Measurements from ENCODE around the gene GPR160. TPM values are rescaled to one million over a fixed set of nuclear protein-coding genes. Genes with fewer than 3 reads are reported as not detected.

GPR160 gene
- total RNA-seq, 1 donor from 2014 or later, result 14.6 TPM

- peaks cover 2% of the 10 kb centered on the region for H3K27me3 Mint-ChIP-seq (ENCODE audit: unreplicated experiment)
- peaks cover 5% of the 10 kb centered on the region for H3K36me3 Mint-ChIP-seq (ENCODE audit: low read depth, unreplicated experiment)
- no peak for TF ChIP-seq CTCF (IDR thresholded peaks at IDR 0.05; ENCODE audit: unreplicated experiment)
- H3K4me3 Mint-ChIP-seq (ENCODE audit: unreplicated experiment), result no peak overlapping the region
- H3K9me3 Mint-ChIP-seq (ENCODE audit: unreplicated experiment), result no peaks in the 10 kb centered on the region
- DNase-seq (ENCODE audit: low spot score), result no peak
- no peak overlapping the region for H3K27ac Mint-ChIP-seq (ENCODE audit: unreplicated experiment)
- H3K4me1 Mint-ChIP-seq (ENCODE audit: unreplicated experiment), result no peaks in the 10 kb centered on the region
Observed at GRCh38 chr3:170077361-170077760, 39.6 kb downstream of the GPR160 start.

- Mint-ChIP-seq H3K4me3 (ENCODE audit: unreplicated experiment) (no peak overlapping the region), H3K4me1 (ENCODE audit: unreplicated experiment) (no peaks in the 10 kb centered on the region), H3K27me3 (ENCODE audit: unreplicated experiment) (peaks cover 5% of the 10 kb centered on the region), H3K9me3 (ENCODE audit: unreplicated experiment) (no peaks in the 10 kb centered on the region), H3K27ac (ENCODE audit: unreplicated experiment) (no peak overlapping the region), H3K36me3 (ENCODE audit: low read depth, unreplicated experiment) (peaks cover 9% of the 10 kb centered on the region)
- no peak for TF ChIP-seq CTCF (IDR thresholded peaks at IDR 0.05; ENCODE audit: unreplicated experiment)
- no peak for DNase-seq (ENCODE audit: low spot score)
Observed at GRCh38 chr3:170078620-170079281, 41.0 kb downstream of the GPR160 start.

GRCh38 chr3:170079536-170080165 is 41.9 kb downstream of the GPR160 start:
- no peak overlapping the region for H3K27ac Mint-ChIP-seq (ENCODE audit: unreplicated experiment)
- no peak for DNase-seq (ENCODE audit: low spot score)
- H3K9me3 Mint-ChIP-seq (ENCODE audit: unreplicated experiment), result no peaks in the 10 kb centered on the region

GRCh38 chr3:170080605-170081004 is 42.8 kb downstream of the GPR160 start:
- no peak for TF ChIP-seq CTCF (IDR thresholded peaks at IDR 0.05; ENCODE audit: unreplicated experiment)

More at GRCh38 chr3:170079536-170080165, 41.9 kb downstream of the GPR160 start:
- H3K4me1 Mint-ChIP-seq (ENCODE audit: unreplicated experiment), result no peaks in the 10 kb centered on the region
- H3K36me3 Mint-ChIP-seq (ENCODE audit: low read depth, unreplicated experiment), result peaks cover 9% of the 10 kb centered on the region
- no peak for TF ChIP-seq CTCF (IDR thresholded peaks at IDR 0.05; ENCODE audit: unreplicated experiment)
- H3K4me3 Mint-ChIP-seq (ENCODE audit: unreplicated experiment), result no peak overlapping the region
- H3K27me3 Mint-ChIP-seq (ENCODE audit: unreplicated experiment), result peaks cover 5% of the 10 kb centered on the region

GRCh38 chr3:170081079-170081741 is 43.4 kb downstream of the GPR160 start:
- Mint-ChIP-seq H3K27ac (ENCODE audit: unreplicated experiment) (no peak overlapping the region), H3K4me3 (ENCODE audit: unreplicated experiment) (no peak overlapping the region), H3K36me3 (ENCODE audit: low read depth, unreplicated experiment) (peaks cover 12% of the 10 kb centered on the region), H3K4me1 (ENCODE audit: unreplicated experiment) (no peaks in the 10 kb centered on the region), H3K9me3 (ENCODE audit: unreplicated experiment) (no peaks in the 10 kb centered on the region), H3K27me3 (ENCODE audit: unreplicated experiment) (peaks cover 3% of the 10 kb centered on the region)
- TF ChIP-seq CTCF (IDR thresholded peaks at IDR 0.05; ENCODE audit: unreplicated experiment), result no peak
- no peak for DNase-seq (ENCODE audit: low spot score)

More at GRCh38 chr3:170080605-170081004, 42.8 kb downstream of the GPR160 start:
- no peaks in the 10 kb centered on the region for H3K9me3 Mint-ChIP-seq (ENCODE audit: unreplicated experiment)
- no peak for DNase-seq (ENCODE audit: low spot score)
- H3K36me3 Mint-ChIP-seq (ENCODE audit: low read depth, unreplicated experiment), result peaks cover 10% of the 10 kb centered on the region
- H3K4me3 Mint-ChIP-seq (ENCODE audit: unreplicated experiment), result no peak overlapping the region
- no peaks in the 10 kb centered on the region for H3K4me1 Mint-ChIP-seq (ENCODE audit: unreplicated experiment)
- peaks cover 3% of the 10 kb centered on the region for H3K27me3 Mint-ChIP-seq (ENCODE audit: unreplicated experiment)
- H3K27ac Mint-ChIP-seq (ENCODE audit: unreplicated experiment), result no peak overlapping the region
